ENCODE results near the gene TIPRL. TPM values are rescaled to one million over a fixed set of nuclear protein-coding genes. Genes with fewer than 3 reads are reported as not detected.

Gene TIPRL
- total RNA-seq, 1 experiment from 2014 or later: 53.8 TPM

DNA sequence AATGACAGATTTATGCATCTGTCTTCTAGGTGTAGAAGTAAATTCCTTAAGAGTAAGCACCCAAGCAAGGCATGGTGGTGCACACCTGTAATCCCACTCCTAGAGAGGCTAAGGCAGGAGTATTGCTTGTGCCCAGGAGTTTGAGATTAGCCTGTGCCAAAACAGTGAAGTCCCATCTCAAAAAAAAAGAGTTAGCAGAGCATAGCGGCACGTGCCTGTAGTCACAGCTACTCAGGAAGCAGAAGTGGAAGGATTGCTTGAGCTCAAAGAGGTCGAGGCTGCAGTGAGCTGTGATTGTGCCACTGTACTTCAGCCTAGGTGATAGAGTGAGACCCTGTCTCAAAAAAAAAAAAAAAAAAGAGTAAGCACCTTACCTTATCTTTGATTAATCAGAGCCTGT lies 15.1 kb upstream of the TIPRL start:
- Histone ChIP-seq H2AFZ (ENCODE audit: low read length) (no peak overlapping the region), H3K9ac (ENCODE audit: low read length) (no peak overlapping the region), H4K20me1 (ENCODE audit: insufficient read depth, low read depth, low read length) (no peaks in the 10 kb centered on the region), H3K4me2 (ENCODE audit: low read depth, low read length, poor library complexity, severe bottlenecking) (no peak overlapping the region), H3K79me2 (ENCODE audit: low read length) (no peaks in the 10 kb centered on the region), H3K36me3 (ENCODE audit: insufficient read depth, low read length) (no peaks in the 10 kb centered on the region), H3K27me3 (ENCODE audit: low read length) (no peaks in the 10 kb centered on the region), H3K9me3 (ENCODE audit: low read length) (peaks cover 5% of the 10 kb centered on the region; the same call in 1 of the 2 replicates), H3K27ac (ENCODE audit: low read length) (no peak overlapping the region), H3K4me3 (ENCODE audit: low read length) (no peak overlapping the region), H3K4me1 (ENCODE audit: low read length) (peaks cover 8% of the 10 kb centered on the region), H3K9me2 (replicated peaks; ENCODE audit: insufficient read depth, low read length) (no peaks in the 10 kb centered on the region)
- DNase-seq: no peak

- Histone ChIP-seq H3K36me3 (ENCODE audit: insufficient read depth, low read length) (no peaks in the 10 kb centered on the region), H3K9ac (ENCODE audit: low read length) (no peak overlapping the region), H3K9me2 (replicated peaks; ENCODE audit: insufficient read depth, low read length) (no peaks in the 10 kb centered on the region), H4K20me1 (ENCODE audit: insufficient read depth, low read depth, low read length) (no peaks in the 10 kb centered on the region), H3K27ac (ENCODE audit: low read length) (no peak overlapping the region), H3K4me2 (ENCODE audit: low read depth, low read length, poor library complexity, severe bottlenecking) (no peak overlapping the region), H3K79me2 (ENCODE audit: low read length) (no peaks in the 10 kb centered on the region), H3K9me3 (ENCODE audit: low read length) (peaks cover 5% of the 10 kb centered on the region; the same call in 1 of the 2 replicates), H3K4me1 (ENCODE audit: low read length) (peaks cover 9% of the 10 kb centered on the region), H3K4me3 (ENCODE audit: low read length) (no peak overlapping the region), H3K27me3 (ENCODE audit: low read length) (no peaks in the 10 kb centered on the region), H2AFZ (ENCODE audit: low read length) (no peak overlapping the region)
- no peak for DNase-seq
Observed at GRCh38 chr1:168164771-168165170, 14.0 kb upstream of the TIPRL start.

DNA sequence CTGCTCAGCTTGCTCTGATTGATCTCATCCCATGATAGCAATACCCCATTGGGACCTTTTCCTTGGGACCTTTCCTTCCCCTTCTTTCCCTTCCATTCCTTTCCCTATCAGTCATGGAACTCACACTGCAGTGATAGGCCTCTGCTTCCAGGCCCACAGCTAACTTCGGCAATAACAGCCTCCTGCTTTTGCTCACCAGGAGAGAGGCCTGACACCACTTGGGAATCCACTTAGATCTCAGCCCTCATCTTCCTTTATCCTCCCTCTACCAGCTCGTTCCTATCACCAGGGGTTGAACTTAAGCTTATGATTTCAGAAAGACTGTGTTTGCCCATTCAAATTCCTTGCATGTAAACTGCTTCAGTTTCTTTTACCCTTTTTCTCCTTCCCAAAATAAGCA lies 11.0 kb upstream of the TIPRL start:
- no peaks in the 10 kb centered on the region for H3K36me3 ChIP-seq (ENCODE audit: insufficient read depth, low read length)

GRCh38 chr1:168170564-168171508 lies 7.9 kb upstream of the TIPRL start:
- peak; percentile 47 for DNase-seq
- Histone ChIP-seq H3K4me3 (ENCODE audit: low read length) (no peak overlapping the region), H2AFZ (ENCODE audit: low read length) (peak overlapping the region; percentile 79), H3K9ac (ENCODE audit: low read length) (no peak overlapping the region), H3K4me1 (ENCODE audit: low read length) (peaks cover 4% of the 10 kb centered on the region; the same call in 1 of the 2 replicates), H3K4me2 (ENCODE audit: low read depth, low read length, poor library complexity, severe bottlenecking) (no peak overlapping the region), H3K9me3 (ENCODE audit: low read length) (no peaks in the 10 kb centered on the region), H3K79me2 (ENCODE audit: low read length) (no peaks in the 10 kb centered on the region), H4K20me1 (ENCODE audit: insufficient read depth, low read depth, low read length) (no peaks in the 10 kb centered on the region), H3K36me3 (ENCODE audit: insufficient read depth, low read length) (no peaks in the 10 kb centered on the region), H3K9me2 (replicated peaks; ENCODE audit: insufficient read depth, low read length) (no peaks in the 10 kb centered on the region; the same call in 1 of the 2 replicates), H3K27ac (ENCODE audit: low read length) (no peak overlapping the region), H3K27me3 (ENCODE audit: low read length) (no peaks in the 10 kb centered on the region)

More for the DNA sequence above, 11.0 kb upstream of the TIPRL start:
- no peak overlapping the region for H3K4me2 ChIP-seq (ENCODE audit: low read depth, low read length, poor library complexity, severe bottlenecking)
- H3K27ac ChIP-seq (ENCODE audit: low read length): no peak overlapping the region
- no peak overlapping the region for H3K9ac ChIP-seq (ENCODE audit: low read length)
- peaks cover 11% of the 10 kb centered on the region for H3K4me1 ChIP-seq (ENCODE audit: low read length)
- H3K79me2 ChIP-seq (ENCODE audit: low read length): no peaks in the 10 kb centered on the region
- no peaks in the 10 kb centered on the region for H3K27me3 ChIP-seq (ENCODE audit: low read length)
- no peak overlapping the region for H2AFZ ChIP-seq (ENCODE audit: low read length)
- no peak overlapping the region for H3K4me3 ChIP-seq (ENCODE audit: low read length)
- H3K9me3 ChIP-seq (ENCODE audit: low read length): no peaks in the 10 kb centered on the region
- no peak for DNase-seq
- H3K9me2 ChIP-seq (replicated peaks; ENCODE audit: insufficient read depth, low read length): no peaks in the 10 kb centered on the region
- no peaks in the 10 kb centered on the region for H4K20me1 ChIP-seq (ENCODE audit: insufficient read depth, low read depth, low read length)

DNA sequence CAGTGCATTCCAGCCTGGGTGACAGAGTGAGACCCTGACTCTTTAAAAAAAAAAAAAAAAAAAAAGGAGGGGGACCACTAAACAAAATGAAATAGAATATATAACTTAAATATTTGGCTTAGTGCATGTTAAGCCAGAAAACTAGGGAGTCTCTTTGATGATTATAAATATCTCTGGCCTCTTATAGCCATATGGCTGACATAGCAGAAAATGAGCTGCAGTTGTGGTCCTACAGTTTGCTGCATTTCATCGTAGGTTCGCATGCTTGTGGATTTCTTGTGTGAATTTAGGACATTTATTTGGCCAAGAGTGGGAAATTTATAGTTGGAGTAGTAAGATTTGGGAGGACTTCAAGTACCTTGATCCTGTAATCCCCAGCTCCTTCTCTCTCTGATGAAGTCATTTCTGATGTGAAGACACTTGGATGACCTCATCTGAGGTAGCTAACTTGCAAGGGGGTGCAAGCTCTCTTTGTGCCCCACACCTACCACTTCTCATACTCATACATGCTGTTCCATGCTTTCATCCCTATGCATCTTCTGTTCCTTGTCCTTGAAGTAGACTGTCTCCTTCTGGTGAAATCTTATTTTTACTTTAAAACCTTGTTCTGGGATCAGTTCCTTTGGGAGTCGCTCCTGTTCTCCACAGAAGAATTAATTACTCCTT lies 6.4 kb upstream of the TIPRL start:
- Histone ChIP-seq H3K9ac (ENCODE audit: low read length) (no peak overlapping the region), H3K4me1 (ENCODE audit: low read length) (peaks cover 4% of the 10 kb centered on the region; the same call in 1 of the 2 replicates), H3K36me3 (ENCODE audit: insufficient read depth, low read length) (no peaks in the 10 kb centered on the region), H3K9me2 (replicated peaks; ENCODE audit: insufficient read depth, low read length) (no peaks in the 10 kb centered on the region; the same call in 1 of the 2 replicates), H3K4me3 (ENCODE audit: low read length) (no peak overlapping the region), H3K4me2 (ENCODE audit: low read depth, low read length, poor library complexity, severe bottlenecking) (no peak overlapping the region), H3K79me2 (ENCODE audit: low read length) (no peaks in the 10 kb centered on the region), H3K27me3 (ENCODE audit: low read length) (no peaks in the 10 kb centered on the region), H3K9me3 (ENCODE audit: low read length) (no peaks in the 10 kb centered on the region), H3K27ac (ENCODE audit: low read length) (no peak overlapping the region), H2AFZ (ENCODE audit: low read length) (no peak overlapping the region), H4K20me1 (ENCODE audit: insufficient read depth, low read depth, low read length) (no peaks in the 10 kb centered on the region)
- no peak for DNase-seq

DNA sequence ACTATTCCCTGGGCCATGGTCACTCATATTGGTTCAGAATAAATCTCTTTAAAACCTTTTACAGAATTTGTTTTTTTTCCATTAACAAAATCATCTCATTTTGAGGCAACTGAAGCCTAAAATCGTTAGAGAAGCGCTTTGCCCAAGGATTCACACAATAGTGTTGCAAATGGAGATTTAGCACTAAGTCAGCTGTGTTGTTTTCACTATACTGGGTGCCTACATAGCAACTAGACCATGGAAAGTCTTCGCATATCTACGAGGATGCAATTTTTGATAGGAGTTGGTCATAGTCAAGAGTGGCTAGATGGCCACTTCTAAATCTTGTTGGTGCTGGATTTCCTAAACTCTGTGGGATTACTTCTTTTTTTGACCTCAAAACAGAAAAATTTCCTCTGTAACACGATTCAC lies 530 bp upstream of the TIPRL start:
- Histone ChIP-seq H3K9ac (ENCODE audit: low read length) (peak overlapping the region; percentile 93), H3K27me3 (ENCODE audit: low read length) (no peaks in the 10 kb centered on the region), H3K4me3 (ENCODE audit: low read length) (peak overlapping the region; percentile 86), H3K27ac (ENCODE audit: low read length) (peak overlapping the region; percentile 48), H3K79me2 (ENCODE audit: low read length) (peaks cover 43% of the 10 kb centered on the region), H3K4me1 (ENCODE audit: low read length) (peaks cover 12% of the 10 kb centered on the region), H2AFZ (ENCODE audit: low read length) (peak overlapping the region; percentile 94), H3K9me3 (ENCODE audit: low read length) (no peaks in the 10 kb centered on the region), H3K9me2 (replicated peaks; ENCODE audit: insufficient read depth, low read length) (no peaks in the 10 kb centered on the region; the same call in 1 of the 2 replicates), H3K4me2 (ENCODE audit: low read depth, low read length, poor library complexity, severe bottlenecking) (peak overlapping the region; percentile 86), H3K36me3 (ENCODE audit: insufficient read depth, low read length) (no peaks in the 10 kb centered on the region; the same call in 1 of the 2 replicates), H4K20me1 (ENCODE audit: insufficient read depth, low read depth, low read length) (no peaks in the 10 kb centered on the region; the same call in 1 of the 2 replicates)
- DNase-seq: no peak

DNA sequence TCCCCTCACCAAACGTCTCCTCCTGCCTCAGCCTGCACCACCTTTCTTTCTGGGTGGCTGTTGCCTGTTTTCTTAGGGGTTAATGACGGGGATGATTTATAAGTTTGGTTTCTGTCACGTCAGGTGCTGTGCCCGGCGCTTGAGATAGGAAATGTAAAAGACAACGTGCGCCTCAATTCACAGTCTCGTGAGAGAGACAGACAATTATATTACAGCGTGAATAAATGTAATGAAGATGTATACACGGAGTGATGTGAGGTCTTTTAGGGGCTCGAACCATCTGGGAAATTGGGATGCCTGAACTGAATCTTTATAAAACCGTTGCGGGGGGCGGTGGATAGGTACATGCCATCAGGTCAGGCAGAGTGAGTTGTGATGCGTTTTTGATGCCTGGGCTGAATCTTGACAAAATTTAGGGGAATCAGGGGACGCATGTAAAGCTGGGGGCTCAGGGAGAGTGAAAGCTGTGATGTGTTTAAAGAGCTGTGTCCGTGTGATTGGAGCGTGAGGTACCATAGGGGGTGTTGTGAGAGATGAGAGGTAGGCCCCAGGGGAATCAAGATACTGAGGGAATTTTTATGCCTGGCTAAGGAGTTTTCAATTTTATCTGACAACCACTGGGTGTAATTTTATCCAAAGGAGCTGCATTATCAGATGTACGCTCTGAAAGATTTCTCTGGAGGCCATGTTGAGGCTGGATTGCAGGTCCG lies 831 bp downstream of the TIPRL start:
- H4K20me1 ChIP-seq (ENCODE audit: insufficient read depth, low read depth, low read length): no peaks in the 10 kb centered on the region; the same call in 1 of the 2 replicates
- H3K27ac ChIP-seq (ENCODE audit: low read length): peak overlapping the region; percentile 84
- H3K79me2 ChIP-seq (ENCODE audit: low read length): peaks cover 56% of the 10 kb centered on the region
- H3K9ac ChIP-seq (ENCODE audit: low read length): peak overlapping the region; percentile 93
- H3K9me2 ChIP-seq (replicated peaks; ENCODE audit: insufficient read depth, low read length): no peaks in the 10 kb centered on the region
- peaks cover 12% of the 10 kb centered on the region for H3K4me1 ChIP-seq (ENCODE audit: low read length)
- peak overlapping the region; percentile 86 for H3K4me3 ChIP-seq (ENCODE audit: low read length)
- peaks cover 8% of the 10 kb centered on the region for H3K36me3 ChIP-seq (ENCODE audit: insufficient read depth, low read length)
- H2AFZ ChIP-seq (ENCODE audit: low read length): peak overlapping the region; percentile 44
- no peaks in the 10 kb centered on the region for H3K27me3 ChIP-seq (ENCODE audit: low read length)
- peak; percentile 67 for DNase-seq
- no peaks in the 10 kb centered on the region for H3K9me3 ChIP-seq (ENCODE audit: low read length)
- H3K4me2 ChIP-seq (ENCODE audit: low read depth, low read length, poor library complexity, severe bottlenecking): peak overlapping the region; percentile 86

Data from Karpas-422 (cell line).